ENCODE measurements around the gene GTF2F1.
"Not testable (repeated sequence)": the region's sequence is repeated elsewhere in the genome, so short reads cannot be mapped to it uniquely, and the experiment has no call there.

GTF2F1 gene

GRCh38 chr19:6383188-6383587, 9.8 kb downstream of the GTF2F1 start:
- no peak for DNase-seq

GRCh38 chr19:6381030-6381750, 11.8 kb downstream of the GTF2F1 start:
- no peak for DNase-seq

DNA sequence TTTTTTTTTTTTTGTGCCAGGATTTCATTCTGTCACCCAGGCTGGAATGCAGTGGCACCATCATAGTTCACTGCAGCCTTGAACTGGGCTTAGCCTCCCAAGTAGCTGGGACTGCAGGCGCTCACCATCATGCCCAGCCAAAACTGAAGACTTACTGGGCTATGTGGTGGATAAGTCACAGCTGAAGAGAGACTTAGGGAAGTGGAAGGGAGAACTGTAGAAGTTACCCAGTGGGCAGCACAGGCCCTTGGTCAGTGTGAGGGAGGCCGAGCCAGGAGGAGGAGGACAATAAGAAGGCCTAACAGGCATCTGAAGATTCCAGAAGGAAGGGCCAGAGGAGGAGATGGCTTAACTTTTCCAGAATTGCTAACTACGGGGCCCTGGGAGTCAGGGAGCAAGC, 13.2 kb downstream of the GTF2F1 start:
- DNase-seq: no peak

DNA sequence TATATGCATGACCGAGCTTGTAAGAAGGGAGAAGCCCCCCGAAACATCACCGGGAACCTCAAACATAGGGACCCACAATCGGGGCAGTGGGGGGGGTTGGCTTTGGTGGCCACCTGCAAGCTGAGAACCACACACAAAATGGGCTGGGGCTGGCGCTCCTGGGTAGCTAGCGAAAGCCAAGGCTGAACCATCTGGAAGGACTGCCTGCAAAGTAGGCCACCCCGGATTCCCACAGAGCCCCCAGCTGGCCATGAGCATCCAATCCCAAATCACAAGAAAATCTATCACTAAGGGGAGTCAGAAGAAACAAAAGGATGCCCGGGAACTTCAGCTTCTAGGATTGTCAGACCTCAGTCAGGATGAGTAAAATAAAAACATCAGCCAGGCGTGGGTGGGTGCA, 14.5 kb downstream of the GTF2F1 start:
- no peak for DNase-seq

- no peak for DNase-seq
Measured at GRCh38 chr19:6378041-6378440, 14.9 kb downstream of the GTF2F1 start.

- no peak for DNase-seq
Measured at GRCh38 chr19:6376512-6377190, 16.3 kb downstream of the GTF2F1 start.

DNA sequence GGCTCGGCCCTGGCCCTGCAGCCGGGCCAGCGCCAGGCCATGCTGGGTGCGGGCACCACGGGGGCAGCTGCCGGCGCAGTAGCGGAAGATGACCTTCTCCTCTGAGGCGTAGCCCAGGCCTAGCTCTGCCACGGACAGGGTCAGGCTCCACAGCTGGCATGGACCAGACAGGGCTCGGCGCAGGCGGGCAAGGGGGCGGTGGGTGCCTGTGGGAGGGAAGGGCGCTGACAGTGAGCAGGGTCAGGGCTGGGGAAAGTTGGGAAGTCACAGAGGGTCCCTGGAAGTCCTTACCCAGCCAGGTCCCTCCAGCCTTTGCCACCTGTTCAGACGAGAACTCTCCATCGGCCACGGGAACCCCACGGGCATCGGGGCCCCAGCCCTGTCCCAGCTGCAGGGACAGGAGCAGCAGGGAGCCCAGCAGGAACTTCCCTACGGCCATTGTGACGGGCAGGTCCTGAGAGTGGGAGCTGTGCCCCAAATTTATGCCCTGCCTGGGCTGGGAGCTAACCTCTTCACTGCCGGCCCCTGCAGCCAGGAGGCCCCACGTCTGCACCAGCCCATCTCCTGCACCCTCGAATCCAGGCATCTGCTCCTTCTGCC, 17.5 kb downstream of the GTF2F1 start, which contains the start of gene PSPN:
TSS of gene PSPN (minus strand) at position 523 of the 600 bp plus-strand sequence. CDS start at position 439, 84 bp downstream.
- no peak for DNase-seq

DNA sequence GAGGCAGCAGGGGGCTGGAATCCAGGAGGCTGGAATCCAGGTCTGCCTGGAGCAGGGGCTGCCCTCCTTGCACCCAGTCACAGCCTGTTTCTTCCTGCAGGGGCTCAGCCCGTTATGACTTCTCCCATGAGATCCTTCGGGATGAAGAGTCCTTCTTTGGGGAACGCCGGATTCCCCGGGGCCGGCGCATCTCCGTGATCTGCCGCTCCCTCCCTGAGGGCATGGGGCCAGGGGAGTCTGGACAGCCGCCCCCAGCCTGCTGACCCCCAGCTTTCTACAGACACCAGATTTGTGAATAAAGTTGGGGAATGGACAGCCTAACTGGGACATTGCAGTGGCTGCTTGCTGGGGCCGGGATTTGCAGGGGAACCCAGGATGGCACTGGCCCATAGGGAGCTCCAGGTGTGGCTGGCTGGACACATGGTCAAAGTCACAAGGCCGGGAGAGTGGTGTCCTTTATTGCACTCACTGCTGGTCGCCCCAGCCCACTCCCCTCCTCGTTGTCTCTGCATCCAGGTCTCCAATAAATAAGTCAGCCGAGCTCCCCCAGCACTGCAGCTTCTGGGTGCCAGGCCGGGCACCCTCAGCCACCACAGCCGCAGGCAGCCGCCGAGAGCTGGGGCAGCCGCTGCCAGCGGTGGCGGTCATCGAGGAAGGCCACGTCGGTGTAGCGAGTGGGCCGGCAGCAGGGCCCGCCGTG, 18.1 kb downstream of the GTF2F1 start:
- DNase-seq: no peak

DNA sequence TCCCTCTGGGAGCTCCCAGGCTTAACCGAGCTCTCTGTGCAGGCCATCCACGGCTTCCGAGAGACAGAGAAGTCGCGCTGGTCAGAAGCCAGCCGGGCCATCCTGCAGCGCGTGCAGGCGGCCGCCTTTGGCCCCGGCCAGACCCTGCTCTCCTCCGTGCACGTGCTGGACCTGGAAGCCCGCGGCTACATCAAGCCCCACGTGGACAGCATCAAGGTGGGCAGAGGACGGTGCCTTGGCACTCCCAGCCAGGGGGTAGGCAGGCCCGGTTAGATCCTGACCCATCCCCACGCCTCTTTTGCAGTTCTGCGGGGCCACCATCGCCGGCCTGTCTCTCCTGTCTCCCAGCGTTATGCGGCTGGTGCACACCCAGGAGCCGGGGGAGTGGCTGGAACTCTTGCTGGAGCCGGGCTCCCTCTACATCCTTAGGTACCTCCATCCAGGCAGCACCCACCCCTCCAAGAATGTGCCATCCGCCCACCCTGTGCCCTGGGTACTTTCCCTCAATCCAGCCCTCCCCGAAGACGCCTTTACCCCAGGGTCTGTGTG, 18.7 kb downstream of the GTF2F1 start:
- no peak for DNase-seq

- no peak for DNase-seq
Measured at GRCh38 chr19:6373813-6374108, 19.2 kb downstream of the GTF2F1 start.

GRCh38 chr19:6373096-6373812, 19.7 kb downstream of the GTF2F1 start:
- peak; percentile 98 for DNase-seq

DNA sequence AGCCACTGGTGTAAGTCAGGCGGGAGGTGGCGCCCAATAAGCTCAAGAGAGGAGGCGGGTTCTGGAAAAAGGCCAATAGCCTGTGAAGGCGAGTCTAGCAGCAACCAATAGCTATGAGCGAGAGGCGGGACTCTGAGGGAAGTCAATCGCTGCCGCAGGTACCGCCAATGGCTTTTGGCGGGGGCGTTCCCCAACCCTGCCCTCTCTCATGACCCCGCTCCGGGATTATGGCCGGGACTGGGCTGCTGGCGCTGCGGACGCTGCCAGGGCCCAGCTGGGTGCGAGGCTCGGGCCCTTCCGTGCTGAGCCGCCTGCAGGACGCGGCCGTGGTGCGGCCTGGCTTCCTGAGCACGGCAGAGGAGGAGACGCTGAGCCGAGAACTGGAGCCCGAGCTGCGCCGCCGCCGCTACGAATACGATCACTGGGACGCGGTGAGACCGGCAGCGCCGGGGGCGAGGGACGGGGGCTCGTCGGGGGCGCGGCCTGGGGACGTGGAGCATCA, 20.3 kb downstream of the GTF2F1 start, which contains the start of gene ALKBH7:
TSS of gene ALKBH7 (plus strand) at position 201 of the 502 bp plus-strand sequence. CDS start at position 228, 27 bp downstream.
- DNase-seq: peak; percentile 99

GRCh38 chr19:6364353-6364752, 28.6 kb downstream of the GTF2F1 start:
- no peak for DNase-seq

DNA sequence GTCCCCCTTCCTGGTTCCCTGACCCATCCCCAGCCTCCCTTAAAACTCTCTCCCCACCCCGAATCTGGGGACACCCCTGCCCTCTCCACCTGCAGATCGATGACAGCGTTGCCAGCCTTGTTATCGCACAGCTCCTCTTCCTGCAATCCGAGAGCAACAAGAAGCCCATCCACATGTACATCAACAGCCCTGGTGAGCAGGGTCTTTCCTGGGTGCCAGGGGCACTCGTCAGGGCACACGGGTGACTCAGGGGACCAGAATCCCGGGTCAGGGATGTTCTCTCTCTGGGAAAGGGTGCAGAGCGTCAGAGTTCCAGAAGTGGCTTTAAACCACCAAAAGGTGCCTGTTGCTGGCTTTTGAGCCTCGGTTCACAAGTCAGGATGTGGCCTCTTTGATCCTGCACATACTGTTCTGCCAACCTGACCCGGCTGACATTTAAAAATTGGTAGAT, 30.6 kb downstream of the GTF2F1 start:
- peak; percentile 25 for DNase-seq

- DNase-seq: no peak
Measured at GRCh38 chr19:6362027-6362350, 31.0 kb downstream of the GTF2F1 start.

- not testable (repeated sequence) for DNase-seq
Measured at GRCh38 chr19:6360857-6361216, 32.1 kb downstream of the GTF2F1 start.

DNA sequence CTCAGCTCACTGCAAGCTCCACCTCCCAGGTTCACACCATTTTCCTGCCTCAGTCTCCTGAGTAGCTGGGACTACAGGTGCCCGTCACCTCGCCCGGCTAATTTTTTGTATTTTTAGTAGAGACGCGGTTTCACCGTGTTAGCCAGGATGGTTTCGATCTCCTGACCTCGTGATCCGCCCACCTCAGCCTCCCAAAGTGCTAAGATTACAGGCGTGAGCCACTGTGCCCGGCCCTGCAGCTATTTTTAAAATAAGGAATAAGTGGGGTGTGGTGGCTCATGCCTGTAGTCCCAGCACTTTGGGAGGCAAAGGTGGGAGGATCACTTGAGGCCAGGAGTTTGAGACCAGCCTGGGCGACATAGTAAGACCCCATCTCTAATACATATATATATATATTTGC, 32.5 kb downstream of the GTF2F1 start:
- DNase-seq: not testable (repeated sequence)

GRCh38 chr19:6359568-6360341, 33.2 kb downstream of the GTF2F1 start:
- DNase-seq: no peak

GRCh38 chr19:6358003-6358402, 35.0 kb downstream of the GTF2F1 start:
- DNase-seq: no peak

- DNase-seq: no peak
Measured at GRCh38 chr19:6357174-6357573, 35.8 kb downstream of the GTF2F1 start.

- DNase-seq: not testable (repeated sequence)
Measured at GRCh38 chr19:6355321-6356040, 37.5 kb downstream of the GTF2F1 start.

Measured in CD4-positive, alpha-beta T cell treated with Interleukin-15 for 1 hour (primary cell).